Measurements from ENCODE around the gene NUP210.
"Not testable (repeated sequence)": the region's sequence is repeated elsewhere in the genome, so short reads cannot be mapped to it uniquely, and the experiment has no call there.

Gene NUP210

GRCh38 chr3:13429631-13430291 lies 9.6 kb upstream of the NUP210 start:
- no peak for DNase-seq

DNA sequence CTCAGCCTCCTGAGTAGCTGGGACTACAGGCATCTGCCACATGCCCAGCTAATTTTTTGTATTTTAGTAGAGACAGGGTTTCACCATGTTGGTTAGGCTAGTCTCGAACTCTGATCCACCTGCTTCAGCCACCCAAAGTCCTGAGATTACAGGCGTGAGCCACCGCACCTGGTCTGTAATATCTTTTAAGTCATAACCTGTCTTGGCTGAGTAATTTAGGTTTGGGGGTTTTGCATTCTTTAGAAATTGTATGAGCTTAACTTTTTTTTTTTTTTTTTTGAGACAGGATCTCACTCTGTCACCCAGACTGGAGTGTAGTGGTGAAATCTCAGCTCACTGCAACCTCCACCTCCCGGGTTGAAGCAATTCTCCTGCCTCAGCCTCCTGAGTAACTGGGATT lies 8.6 kb upstream of the NUP210 start:
- DNase-seq: not testable (repeated sequence)

DNA sequence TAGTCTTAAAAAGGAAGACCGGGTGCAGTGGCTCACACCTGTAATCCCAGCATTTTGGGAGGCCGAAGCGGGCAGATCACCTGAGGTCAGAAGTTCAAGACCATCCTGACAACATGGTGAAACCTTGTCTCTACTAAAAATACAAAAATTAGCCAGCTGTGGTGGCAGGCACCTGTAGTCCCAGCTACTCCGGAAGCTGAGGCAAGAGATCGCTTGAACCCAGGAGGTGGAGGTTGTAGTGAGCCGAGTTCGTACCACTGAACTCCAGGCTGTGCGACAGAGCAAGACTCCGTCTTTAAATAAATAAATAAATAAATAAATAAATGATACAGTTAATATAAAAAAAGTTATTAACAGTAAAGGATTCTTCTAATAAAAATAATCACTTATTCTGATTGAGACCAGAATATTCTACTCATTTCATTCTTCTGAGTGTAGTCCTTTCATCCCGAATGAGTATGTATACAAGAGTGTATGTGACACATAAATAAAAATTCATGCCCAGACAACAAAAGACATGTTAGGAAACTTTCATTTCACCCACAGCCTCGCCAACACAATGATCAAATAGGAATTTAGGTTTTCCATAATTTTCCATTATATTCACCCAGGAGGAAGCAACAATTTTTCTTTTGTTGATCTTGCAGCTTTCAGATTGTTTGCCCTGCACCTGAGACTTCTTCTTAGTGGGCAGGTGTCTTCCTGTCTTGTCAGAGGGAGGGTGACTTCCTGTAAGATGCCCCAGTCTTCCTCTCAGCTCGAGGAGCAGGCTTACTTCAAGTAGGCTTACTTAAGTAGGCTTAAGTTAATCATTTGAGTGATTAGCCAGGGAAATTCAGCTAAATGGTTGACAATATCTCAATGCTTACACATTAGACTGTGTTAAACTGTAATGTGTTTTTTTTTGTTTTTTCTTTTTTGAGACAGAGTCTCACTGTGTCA lies 7.8 kb upstream of the NUP210 start:
- peak; percentile 27 for DNase-seq

DNA sequence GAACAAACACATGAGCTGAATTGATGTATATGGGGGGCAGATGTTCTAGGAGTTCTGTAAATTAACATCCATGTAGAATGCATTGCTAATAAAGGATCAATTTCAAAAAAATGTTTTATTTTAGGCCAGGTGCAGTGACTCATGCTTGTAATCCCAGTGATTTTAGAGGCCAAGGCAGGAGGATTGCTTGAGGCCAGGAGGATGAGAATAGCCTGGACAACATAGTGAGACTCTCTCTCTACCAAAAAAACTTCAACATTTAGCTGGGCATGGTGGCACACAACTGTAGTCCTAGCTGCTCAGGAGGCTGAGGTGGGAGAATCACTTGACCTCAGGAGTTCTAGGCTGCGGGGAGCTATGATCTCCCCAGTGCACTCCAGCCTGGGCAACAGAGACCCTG lies 6.5 kb upstream of the NUP210 start:
- DNase-seq: no peak

- no peak for DNase-seq
Measured at GRCh38 chr3:13425689-13426088, 5.6 kb upstream of the NUP210 start.

- DNase-seq: no peak
Measured at GRCh38 chr3:13424865-13425617, 4.9 kb upstream of the NUP210 start.

GRCh38 chr3:13424141-13424844 lies 4.2 kb upstream of the NUP210 start:
- DNase-seq: no peak

DNA sequence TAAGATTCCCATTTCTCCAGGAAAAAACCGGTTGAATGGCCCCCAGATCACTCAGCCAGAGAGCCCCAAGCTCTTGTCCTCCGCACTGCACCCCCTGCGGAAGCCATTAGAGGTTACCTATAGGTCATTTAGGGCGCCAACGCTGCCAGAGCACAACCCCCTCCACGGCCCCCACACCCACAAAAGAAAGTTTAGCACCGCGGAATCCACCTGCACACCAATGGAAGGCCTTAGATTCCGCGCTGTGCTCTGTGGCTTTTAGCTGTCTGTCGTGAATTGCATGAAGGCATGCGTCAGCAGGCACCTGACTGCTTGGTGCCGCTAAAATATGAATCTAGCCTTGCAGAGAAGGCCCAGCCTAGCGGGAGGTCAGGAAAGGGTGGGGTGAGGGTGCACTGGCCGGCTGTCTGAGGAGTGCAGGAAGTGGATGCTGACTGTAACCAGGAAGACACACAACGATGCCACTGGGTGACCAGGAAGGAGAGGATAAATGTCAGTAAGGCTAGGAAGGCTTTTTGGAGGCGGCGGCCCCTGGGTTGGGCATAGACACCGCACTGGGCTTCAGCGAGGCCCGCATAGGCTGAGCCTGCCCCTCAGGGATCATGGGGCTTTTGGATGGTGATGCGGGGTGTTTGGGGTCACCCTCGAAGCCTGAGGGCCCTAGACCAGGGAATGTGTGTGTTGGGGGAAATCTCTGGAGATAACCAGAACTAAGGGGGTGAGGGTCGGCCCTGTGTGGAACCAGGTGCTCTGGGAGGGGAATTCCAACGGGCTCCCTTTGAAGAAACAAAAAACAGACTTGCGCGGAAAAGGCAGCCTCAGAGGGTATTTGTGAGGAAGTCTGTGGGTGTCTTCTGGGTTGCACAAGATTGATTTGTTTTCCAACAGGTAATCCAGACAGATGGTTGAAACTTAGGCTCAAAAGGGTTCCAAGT lies 976 bp upstream of the NUP210 start:
- DNase-seq: peak; percentile 62

GRCh38 chr3:13419505-13420044 lies 547 bp downstream of the NUP210 start:
- peak; percentile 45 for DNase-seq

DNA sequence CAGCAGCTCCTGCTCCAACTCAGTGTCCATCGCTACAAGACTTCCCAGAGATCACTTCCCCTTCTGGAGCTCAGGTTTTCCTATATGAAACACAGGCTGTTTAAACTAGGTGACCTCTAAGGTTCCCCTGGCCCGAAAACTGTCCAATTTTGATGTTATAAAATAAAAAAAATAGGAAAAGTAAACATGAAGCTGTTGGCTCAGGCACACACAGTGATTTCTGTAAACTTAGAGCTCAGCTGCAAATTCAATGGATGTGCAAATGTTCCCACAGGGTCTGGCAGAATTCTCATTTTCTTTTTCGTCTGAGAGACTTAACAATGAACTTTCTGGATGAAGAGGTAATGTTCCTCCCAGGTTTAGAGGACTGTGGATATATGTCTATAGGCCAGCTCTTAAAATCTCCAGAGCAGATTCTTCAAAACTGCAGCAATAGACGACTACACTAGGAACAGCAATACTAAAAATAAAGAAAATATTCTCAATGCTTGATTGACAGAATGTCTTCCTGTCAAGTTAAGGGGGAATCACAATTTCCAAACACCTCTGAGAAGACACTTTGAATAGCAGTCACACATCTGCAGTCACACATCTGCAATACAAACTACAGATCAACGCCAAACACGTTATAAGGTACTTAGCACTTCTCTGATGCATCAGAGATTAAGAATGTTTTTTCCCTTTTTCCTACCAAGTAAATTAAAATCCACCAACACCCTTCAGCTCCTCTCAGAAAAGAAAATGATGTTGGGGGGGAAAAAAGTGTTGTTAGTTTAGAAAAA lies 2.8 kb downstream of the NUP210 start:
- no peak for DNase-seq

DNA sequence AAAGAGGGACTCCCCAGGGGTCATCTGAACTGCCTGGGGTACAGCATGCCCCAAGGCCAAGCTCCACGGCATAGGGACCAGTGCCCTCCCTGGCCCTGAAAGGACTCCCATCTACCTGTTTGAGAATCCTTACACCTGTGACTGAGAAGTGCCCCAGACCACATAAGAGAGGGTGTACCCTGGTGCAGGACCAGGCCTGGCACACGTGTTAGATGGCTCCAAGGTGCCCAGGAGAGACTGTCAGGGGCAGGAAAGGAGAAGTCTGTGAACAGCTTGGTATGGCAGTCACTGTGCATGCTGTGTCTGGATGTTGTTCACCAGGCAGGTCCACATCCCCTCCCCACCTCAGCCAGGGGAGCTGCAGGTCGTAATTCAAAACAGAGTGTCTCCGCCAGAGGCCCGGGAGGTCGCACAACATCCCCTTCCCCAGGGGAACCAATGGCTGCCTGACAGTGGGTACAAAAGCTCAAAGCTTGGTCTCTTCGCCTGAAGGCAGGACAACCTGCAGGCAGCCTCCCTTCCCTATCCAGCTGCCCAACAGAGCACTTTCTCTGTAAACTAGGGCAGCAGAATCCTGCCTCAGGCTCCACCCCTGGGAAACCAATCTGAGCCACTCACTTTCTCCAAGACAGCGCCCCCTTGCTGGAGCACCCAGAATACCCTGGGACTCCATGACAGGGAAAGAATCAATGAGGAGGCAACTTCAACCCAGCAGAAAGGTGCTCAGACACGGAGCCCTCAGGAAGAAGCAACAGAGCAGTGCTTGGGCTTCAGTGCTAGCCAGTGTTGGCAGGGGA lies 3.9 kb downstream of the NUP210 start:
- DNase-seq: no peak

DNA sequence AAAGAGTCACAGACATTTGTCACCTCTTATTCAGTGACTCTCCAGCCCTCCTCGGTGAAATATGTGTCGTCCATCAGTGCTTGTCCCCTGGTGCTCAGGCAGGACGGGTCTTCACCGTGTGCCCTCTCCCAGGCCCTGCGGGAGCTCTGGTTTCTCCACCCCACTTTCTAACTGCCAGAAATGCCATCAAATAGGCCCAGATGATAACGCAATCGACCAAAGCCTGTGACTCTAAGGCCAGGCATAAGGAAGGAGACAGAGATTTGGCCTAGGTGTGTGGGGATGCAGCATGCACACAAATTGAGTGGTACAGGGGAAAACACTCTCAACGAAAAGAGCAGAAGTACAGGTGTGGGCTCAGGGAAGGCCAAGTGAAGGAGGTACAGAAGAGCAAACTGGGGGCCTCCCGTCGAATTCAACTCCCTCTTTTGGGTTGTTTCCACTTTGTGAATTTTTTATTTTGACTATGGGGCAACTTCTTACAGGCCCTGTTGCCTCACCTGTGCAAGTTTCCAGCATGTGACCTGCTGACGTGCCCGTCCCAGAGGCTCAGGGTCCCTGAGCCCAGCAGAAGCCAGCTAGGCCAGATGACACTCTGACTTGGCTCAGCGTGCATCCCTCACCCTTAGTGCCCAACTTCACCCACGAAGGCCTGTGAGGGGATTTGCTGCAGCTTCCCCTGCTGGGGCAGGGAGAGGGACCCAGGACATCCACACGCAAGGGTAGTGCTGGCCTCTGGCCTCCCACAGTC lies 4.7 kb downstream of the NUP210 start:
- no peak for DNase-seq

DNA sequence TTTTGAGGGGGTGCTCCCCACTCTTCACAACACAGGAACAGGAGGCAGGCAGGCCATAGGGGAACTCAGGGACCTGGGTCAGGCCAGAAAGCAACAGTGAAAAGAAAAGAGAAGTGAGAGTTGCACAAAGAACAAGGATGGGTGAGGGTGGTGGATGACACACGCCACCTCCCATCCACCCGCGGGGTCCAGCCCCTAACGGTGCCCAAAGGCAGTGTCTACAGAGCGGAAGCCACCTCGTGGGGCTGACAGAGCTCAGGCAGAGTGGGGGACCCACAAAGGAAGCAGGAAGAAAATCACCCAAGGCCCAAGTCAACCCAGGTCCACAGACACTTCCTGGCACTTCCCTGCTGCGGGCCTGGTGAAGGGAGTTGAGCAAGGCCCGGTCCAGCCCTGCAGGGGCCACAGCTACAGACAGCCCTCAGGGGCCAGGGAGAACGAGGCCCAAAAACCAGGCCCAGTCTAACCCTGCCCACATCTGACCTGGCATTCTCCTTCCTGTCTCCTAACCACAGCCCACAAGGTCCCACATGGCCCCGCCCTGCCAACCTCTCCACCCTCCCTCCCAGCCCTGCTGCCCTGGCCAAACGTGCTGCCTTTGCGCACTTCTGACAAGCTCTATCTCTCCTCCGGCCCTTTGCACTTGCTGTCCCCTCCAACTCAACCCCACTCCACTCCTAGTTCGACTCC lies 5.9 kb downstream of the NUP210 start:
- DNase-seq: peak; percentile 46

DNA sequence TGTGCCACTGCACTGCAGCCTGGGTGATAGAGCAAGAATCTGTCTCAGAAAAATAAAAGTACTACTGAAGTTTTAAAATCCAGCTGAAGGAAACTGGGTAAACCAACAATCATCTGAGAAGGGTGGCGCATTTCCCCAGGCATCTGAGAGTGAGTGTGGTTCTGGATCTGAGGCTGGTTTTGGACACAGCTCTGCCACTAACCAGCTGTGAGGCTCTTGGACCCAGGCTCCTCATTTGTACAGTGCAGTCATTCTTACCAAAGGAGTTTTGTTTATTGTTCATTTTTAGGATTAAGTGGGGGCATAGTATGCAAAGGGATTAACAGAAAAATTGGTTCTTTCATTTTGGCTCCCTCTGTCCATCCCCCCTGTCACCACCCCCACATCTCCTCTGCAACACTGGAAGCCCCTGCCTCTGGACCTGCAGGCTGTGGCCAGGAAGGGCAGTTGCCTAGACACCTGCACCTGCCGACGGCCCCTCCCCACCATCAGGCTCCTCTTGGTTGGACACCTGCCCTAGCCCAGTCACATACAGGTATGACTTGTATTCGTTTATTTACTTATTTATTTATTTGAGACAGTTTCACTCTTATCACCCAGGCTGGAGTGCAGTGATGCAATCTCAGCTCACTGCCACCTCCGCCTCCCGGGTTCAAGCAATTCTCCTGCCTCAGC lies 8.8 kb downstream of the NUP210 start:
- DNase-seq: no peak

DNA sequence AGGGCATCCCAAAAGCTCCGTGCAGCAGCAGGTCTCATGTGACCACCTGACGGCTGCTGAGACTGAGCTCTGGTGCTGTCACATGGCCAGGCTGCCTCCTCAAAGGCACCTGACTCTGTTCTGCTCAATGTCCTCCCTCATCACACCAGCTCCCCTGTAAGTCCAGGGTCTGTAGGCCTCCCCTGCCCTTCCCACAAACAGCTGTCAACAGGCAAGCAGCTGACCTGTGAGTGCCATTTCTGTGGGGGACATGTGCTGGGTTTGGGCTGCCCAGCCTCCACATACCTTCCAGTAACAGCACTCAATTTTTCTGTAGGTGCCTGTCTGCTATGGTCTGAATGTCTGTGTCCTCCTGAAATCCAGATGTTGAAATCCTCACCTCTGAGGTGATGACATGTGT lies 11.2 kb downstream of the NUP210 start:
- DNase-seq: no peak

- no peak for DNase-seq
Measured at GRCh38 chr3:13407926-13408325, 12.2 kb downstream of the NUP210 start.

- DNase-seq: no peak
Measured at GRCh38 chr3:13407475-13407874, 12.6 kb downstream of the NUP210 start.

DNA sequence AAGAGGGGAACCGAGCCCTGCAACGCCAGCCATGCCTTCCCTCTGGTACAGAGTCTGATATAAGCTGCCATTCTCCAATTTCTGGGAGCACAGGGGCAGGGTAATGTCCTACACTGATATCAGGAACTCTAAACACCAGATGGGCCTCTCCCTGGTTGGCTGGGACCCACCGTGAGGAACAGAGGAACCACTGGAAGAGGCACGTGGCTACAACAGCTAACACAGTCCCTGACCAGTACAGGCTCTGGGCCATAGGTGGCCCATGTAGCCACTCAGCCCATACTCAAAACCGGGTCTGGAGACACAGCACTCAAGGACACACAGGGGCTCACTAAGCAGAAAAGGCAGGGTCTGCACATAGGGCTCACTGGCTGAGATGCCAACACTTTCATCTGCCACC lies 13.9 kb downstream of the NUP210 start:
- DNase-seq: no peak

Measured in activated T-cell treated with anti-CD3 and anti-CD28 coated beads for 4 hours (primary cell).